OCI-LY3 (cell line): ENCODE results near the gene SLC22A8.

Experiments
- H2AFZ ChIP-seq: fragments of 200-600, 300-600 bp; shearing (Covaris generic); 2 replicates; pipeline ENCODE4 v1.6.0; 2014; ENCODE audit warnings: antibody characterized with exemption, low read depth, low read length
- H3K27ac ChIP-seq: fragments of 200-600, 300-600 bp; sonication (generic); 2 replicates; pipeline ENCODE4 v1.5.1; 2014; ENCODE audit warnings: mild to moderate bottlenecking, low read length, moderate library complexity, mixed read lengths
- H3K27me3 ChIP-seq: fragments of 200-600, 300-600 bp; sonication (generic); 2 replicates; pipeline ENCODE4 v1.6.1; 2014; ENCODE audit warnings: low read depth, low read length, mixed read lengths
- H3K36me3 ChIP-seq: fragments of 200-600, 300-600 bp; sonication (generic); replicated peaks from 2 replicates; pipeline ENCODE3; 2014; ENCODE audit warnings: low read depth, low read length, mixed read lengths
- H3K4me1 ChIP-seq: fragments of 300-600, 200-600 bp; sonication (generic); 2 replicates; pipeline ENCODE4 v1.6.1; 2014; ENCODE audit warnings: low read length, mixed read lengths
- H3K4me2 ChIP-seq: fragments of 200-600, 300-600 bp; sonication (generic); 2 replicates; pipeline ENCODE4 v1.6.1; 2014; ENCODE audit warnings: low read length, mixed read lengths
- H3K4me3 ChIP-seq: fragments of 300-600, 200-600 bp; sonication (generic); 2 replicates; pipeline ENCODE4 v1.5.1; 2014; ENCODE audit warnings: antibody characterized with exemption, mild to moderate bottlenecking, low read length, moderate library complexity
- H3K79me2 ChIP-seq: fragments of 300-600, 200-600 bp; shearing (Covaris generic); 2 replicates; pipeline ENCODE4 v1.6.1; 2014; ENCODE audit warnings: mild to moderate bottlenecking, low read length, mixed read lengths
- H3K9ac ChIP-seq: fragments of 300-600, 200-600 bp; shearing (Covaris generic); 2 replicates; pipeline ENCODE4 v1.6.0; 2014; ENCODE audit warnings: mild to moderate bottlenecking, low read length, moderate library complexity
- H3K9me3 ChIP-seq: fragments of 200-600, 300-600 bp; shearing (Covaris generic); 2 replicates; pipeline ENCODE4 v1.6.1; 2014; ENCODE audit warnings: low read length, mixed read lengths; ENCODE audit not compliant: insufficient read depth
- H4K20me1 ChIP-seq: fragments of 200-600, 300-600 bp; sonication (generic); 2 replicates; pipeline ENCODE4 v1.6.1; 2016; ENCODE audit warnings: low read length, mixed read lengths; ENCODE audit not compliant: insufficient read depth
- CTCF ChIP-seq: fragments of 200-600, 300-600 bp; sonication (generic); IDR thresholded peaks from 2 replicates; pipeline ENCODE4 v1.5.1; 2014; ENCODE audit warnings: antibody characterized with exemption, low read length, low read depth
- EZH2phosphoT487 ChIP-seq: fragments of 200-600 bp; shearing (Covaris generic); IDR thresholded peaks from 2 replicates; pipeline ENCODE4 v1.6.1; 2018; ENCODE audit warnings: antibody characterized with exemption, mixed run types, low read depth

SLC22A8 gene

GRCh38 chr11:63012430-63012829 lies 3.2 kb downstream of the SLC22A8 start:
- Histone ChIP-seq H4K20me1 (no peaks in the 10 kb centered on the region), H3K4me1 (no peaks in the 10 kb centered on the region), H2AFZ (no peak overlapping the region), H3K4me3 (no peak overlapping the region), H3K27me3 (peaks cover 19% of the 10 kb centered on the region), H3K9ac (no peak overlapping the region), H3K79me2 (no peaks in the 10 kb centered on the region), H3K36me3 (no peaks in the 10 kb centered on the region), H3K4me2 (no peak overlapping the region), H3K27ac (no peak overlapping the region), H3K9me3 (no peaks in the 10 kb centered on the region)
- no peak for TF ChIP-seq CTCF
- TF ChIP-seq EZH2phosphoT487: no peak

DNA sequence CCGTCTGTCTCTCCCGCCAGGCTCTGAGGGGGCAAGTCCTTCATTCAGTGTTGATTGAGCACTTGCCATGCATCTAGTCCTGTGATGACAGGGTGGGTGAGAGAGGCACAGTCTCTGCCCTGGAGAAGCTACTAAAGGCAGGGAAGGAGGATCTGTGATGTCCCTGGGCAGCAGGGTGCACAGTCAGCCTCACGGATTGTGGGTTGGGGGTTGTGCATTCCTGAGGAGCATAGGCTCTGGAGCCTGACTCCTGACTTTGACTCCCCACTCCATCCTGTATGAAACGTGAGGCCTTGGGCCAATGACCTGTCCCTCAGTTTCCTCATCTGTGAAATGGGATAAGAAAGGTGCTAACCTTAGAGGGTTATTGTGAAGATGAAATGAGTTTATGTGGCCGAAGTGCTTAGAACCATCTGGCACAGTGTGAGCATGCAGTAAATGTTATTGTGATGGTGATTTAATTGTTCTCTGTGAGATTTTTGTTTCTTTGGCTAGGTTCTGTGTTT lies 4.7 kb downstream of the SLC22A8 start:
- Histone ChIP-seq H3K9ac (no peak overlapping the region), H3K4me1 (no peaks in the 10 kb centered on the region), H3K9me3 (no peaks in the 10 kb centered on the region), H2AFZ (no peak overlapping the region), H3K27me3 (peaks cover 17% of the 10 kb centered on the region), H4K20me1 (no peaks in the 10 kb centered on the region), H3K27ac (no peak overlapping the region), H3K79me2 (no peaks in the 10 kb centered on the region), H3K4me2 (no peak overlapping the region), H3K36me3 (no peaks in the 10 kb centered on the region), H3K4me3 (no peak overlapping the region)
- TF ChIP-seq EZH2phosphoT487 (no peak), CTCF (no peak)

DNA sequence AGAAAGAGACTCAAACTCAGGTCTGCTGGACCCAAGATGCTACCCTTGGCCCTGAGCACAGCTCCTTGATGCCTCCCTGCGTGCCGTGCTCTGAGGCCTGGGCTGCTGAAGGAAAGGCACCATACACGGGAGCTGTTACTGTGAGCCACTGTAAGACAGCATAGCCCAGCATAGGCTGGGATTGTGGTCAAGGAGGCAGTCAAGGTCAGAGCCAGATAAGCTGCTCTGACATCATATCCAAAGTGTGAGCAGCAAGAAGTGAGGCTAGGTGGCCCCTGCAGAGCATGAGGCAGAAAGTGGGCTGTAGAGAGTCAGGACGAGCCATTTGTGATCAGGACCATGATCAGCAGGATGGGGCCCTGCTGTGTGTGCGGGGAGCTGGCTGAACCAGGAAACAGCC lies 7.7 kb downstream of the SLC22A8 start:
- H3K79me2 ChIP-seq: no peaks in the 10 kb centered on the region
- no peaks in the 10 kb centered on the region for H3K36me3 ChIP-seq
- no peak overlapping the region for H3K4me2 ChIP-seq
- no peaks in the 10 kb centered on the region for H4K20me1 ChIP-seq
- H2AFZ ChIP-seq: no peak overlapping the region
- peaks cover 4% of the 10 kb centered on the region; the same call in 1 of the 2 replicates for H3K4me1 ChIP-seq
- H3K27ac ChIP-seq: no peak overlapping the region
- H3K4me3 ChIP-seq: no peak overlapping the region
- no peak overlapping the region for H3K9ac ChIP-seq
- H3K27me3 ChIP-seq: peaks cover 24% of the 10 kb centered on the region
- TF ChIP-seq CTCF: no peak
- TF ChIP-seq EZH2phosphoT487: no peak
- no peaks in the 10 kb centered on the region for H3K9me3 ChIP-seq

DNA sequence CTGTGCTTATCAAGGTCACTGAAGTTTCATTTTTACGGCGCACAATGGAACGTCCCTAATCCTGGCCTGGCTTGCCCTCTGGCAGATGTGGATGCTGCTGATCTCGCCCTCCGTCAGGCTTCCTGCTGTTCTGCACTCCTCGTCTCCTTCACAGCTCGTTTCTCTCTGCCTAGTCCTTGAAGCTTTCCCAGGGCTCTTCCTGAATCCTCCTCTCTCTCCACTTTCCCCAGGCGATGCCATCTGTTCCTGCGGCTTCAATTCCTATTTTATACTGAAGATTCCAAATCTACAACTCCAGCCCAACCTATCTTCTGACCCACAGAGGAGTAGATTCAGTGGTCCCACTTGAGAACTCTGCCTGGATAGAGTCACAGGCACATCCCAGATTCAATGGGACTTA lies 14.2 kb downstream of the SLC22A8 start:
- Histone ChIP-seq H3K4me2 (no peak overlapping the region), H3K27ac (no peak overlapping the region), H4K20me1 (no peaks in the 10 kb centered on the region), H2AFZ (no peak overlapping the region), H3K36me3 (no peaks in the 10 kb centered on the region), H3K9ac (no peak overlapping the region), H3K4me1 (peaks cover 4% of the 10 kb centered on the region; the same call in 1 of the 2 replicates), H3K9me3 (no peaks in the 10 kb centered on the region), H3K4me3 (no peak overlapping the region), H3K79me2 (no peaks in the 10 kb centered on the region), H3K27me3 (peaks cover 19% of the 10 kb centered on the region)
- TF ChIP-seq EZH2phosphoT487: no peak
- TF ChIP-seq CTCF: no peak
